HL-60/S4 treated with retinoic acid at 250 ng/mL for 4 days and 3 days (cell line): Measurements from ENCODE around the gene CCL4L2.
"Not testable (repeated sequence)": the region's sequence is repeated elsewhere in the genome, so short reads cannot be mapped to it uniquely, and the experiment has no call there.

Experiments
- in situ Hi-C: fragments of 300-500 bp; cut with MboI; formaldehyde crosslinking; loops from 2 replicates; pipeline ENCODE4 v1.7.0; 2022; ENCODE audit warnings: low sequenced_read_pairs

Gene CCL4L2

GRCh38 chr17:36210439-36211211 is at the start of gene CCL4L2:
CCL4L2 (plus strand) TSS chr17:36211063.
- in situ Hi-C loops: not testable (repeated sequence)

GRCh38 chr17:36168836-36169235 is 42.0 kb upstream of the CCL4L2 start:
- in situ Hi-C loops: loop anchor here (25.0 kb wide), 1 partner anchor 318 kb away; the partner anchor contains the start of gene ZNHIT3

- in situ Hi-C loops: not testable (repeated sequence)
Measured at GRCh38 chr17:36176536-36176935, 34.3 kb upstream of the CCL4L2 start, which contains the start of gene TBC1D3B. TBC1D3B (minus strand) TSS chr17:36176636; CDS start chr17:36175050, 1,586 bp downstream.

GRCh38 chr17:36181446-36182175 is 29.3 kb upstream of the CCL4L2 start:
- in situ Hi-C loops: loop anchor here (5.0 kb wide), 1 partner anchor 49 kb away; no protein-coding TSS in a partner anchor

- in situ Hi-C loops: loop anchor here (5.0 kb wide), 1 partner anchor 50 kb away; no protein-coding TSS in a partner anchor
Measured at GRCh38 chr17:36182176-36183000, 28.5 kb upstream of the CCL4L2 start.

- in situ Hi-C loops: loop anchor here (5.0 kb wide), 1 partner anchor 51 kb away; no protein-coding TSS in a partner anchor
Measured at GRCh38 chr17:36183001-36183971, 27.6 kb upstream of the CCL4L2 start.

GRCh38 chr17:36184023-36184765 is 26.7 kb upstream of the CCL4L2 start:
- in situ Hi-C loops: loop anchor here (5.0 kb wide), 1 partner anchor 52 kb away; no protein-coding TSS in a partner anchor

GRCh38 chr17:36185416-36185815 is 25.4 kb upstream of the CCL4L2 start:
- in situ Hi-C loops: no loop called here

GRCh38 chr17:36186810-36187763 is 23.8 kb upstream of the CCL4L2 start:
- in situ Hi-C loops: not testable (repeated sequence)

GRCh38 chr17:36187943-36188665 is 22.8 kb upstream of the CCL4L2 start:
- in situ Hi-C loops: not testable (repeated sequence)

- in situ Hi-C loops: no loop called here
Measured at GRCh38 chr17:36188891-36189306, 22.0 kb upstream of the CCL4L2 start.

GRCh38 chr17:36189993-36190392 is 20.9 kb upstream of the CCL4L2 start:
- in situ Hi-C loops: not testable (repeated sequence)

GRCh38 chr17:36190549-36191330 is 20.1 kb upstream of the CCL4L2 start:
- in situ Hi-C loops: not testable (repeated sequence)

- in situ Hi-C loops: no loop called here
Measured at GRCh38 chr17:36193216-36193775, 17.6 kb upstream of the CCL4L2 start.

- in situ Hi-C loops: not testable (repeated sequence)
Measured at GRCh38 chr17:36194147-36194831, 16.6 kb upstream of the CCL4L2 start.
